Epidermal melanocyte (primary cell): Measurements from ENCODE around the gene IL33.

ENCODE experiments used
- DNase-seq: peaks from one replicate; pipeline ENCODE4 v3.0.0; 2011; ENCODE audit warnings: low spot score; ENCODE audit not compliant: insufficient read length

IL33 gene

GRCh38 chr9:6216951-6217350, 1.3 kb downstream of the IL33 start:
- no peak for DNase-seq

GRCh38 chr9:6218099-6218502, 2.5 kb downstream of the IL33 start:
- peak; percentile 26 for DNase-seq

- no peak for DNase-seq
Observed at GRCh38 chr9:6219040-6219439, 3.4 kb downstream of the IL33 start.

GRCh38 chr9:6219981-6220380, 4.4 kb downstream of the IL33 start:
- DNase-seq, result no peak

GRCh38 chr9:6224393-6225154, 9.0 kb downstream of the IL33 start:
- DNase-seq, result no peak

- DNase-seq, result no peak
Observed at GRCh38 chr9:6226696-6227095, 11.1 kb downstream of the IL33 start.

- DNase-seq, result no peak
Observed at GRCh38 chr9:6229186-6229585, 13.6 kb downstream of the IL33 start.

GRCh38 chr9:6229619-6230018, 14.0 kb downstream of the IL33 start:
- DNase-seq, result no peak

- DNase-seq, result no peak
Observed at GRCh38 chr9:6230037-6230780, 14.6 kb downstream of the IL33 start.

GRCh38 chr9:6232336-6232945, 16.8 kb downstream of the IL33 start:
- no peak for DNase-seq

GRCh38 chr9:6234014-6234413, 18.4 kb downstream of the IL33 start:
- no peak for DNase-seq

- DNase-seq, result no peak
Observed at GRCh38 chr9:6237267-6237666, 21.7 kb downstream of the IL33 start.

- no peak for DNase-seq
Observed at GRCh38 chr9:6239048-6239461, 23.4 kb downstream of the IL33 start.

- DNase-seq, result no peak
Observed at GRCh38 chr9:6239694-6240093, 24.1 kb downstream of the IL33 start.

- no peak for DNase-seq
Observed at GRCh38 chr9:6243746-6244145, 28.1 kb downstream of the IL33 start.

GRCh38 chr9:6247266-6247665, 31.7 kb downstream of the IL33 start:
- no peak for DNase-seq

- DNase-seq, result no peak
Observed at GRCh38 chr9:6268826-6269397, 53.3 kb downstream of the IL33 start.

- DNase-seq, result no peak
Observed at GRCh38 chr9:6270896-6271295, 55.3 kb downstream of the IL33 start.

GRCh38 chr9:6271508-6272228, 56.1 kb downstream of the IL33 start:
- no peak for DNase-seq

- peak; percentile 57 for DNase-seq
Observed at GRCh38 chr9:6272229-6272598, 56.6 kb downstream of the IL33 start.

- DNase-seq, result no peak
Observed at GRCh38 chr9:6277417-6277816, 61.8 kb downstream of the IL33 start.

GRCh38 chr9:6301858-6302257, 86.3 kb downstream of the IL33 start:
- DNase-seq, result no peak
